Esophagus squamous epithelium (tissue), 4 donors: ENCODE results near the gene SCAI.

Experiments used
- POLR2A ChIP-seq, 4 donors: fragments of 450-650 bp; IDR thresholded peaks; one replicate each; pipeline ENCODE4 v1.6.1; 2017; ENCODE audit warnings: antibody characterized with exemption in 4 of 4, mild to moderate bottlenecking in 4 of 4, moderate library complexity in 3 of 4
- TF ChIP-seq, protein P1 (sequence below), 6 experiments: fragments of 450-650 bp in 4 of 6; fragments of 200-600 bp in 2 of 6; sonication (generic) in 2 of 6; IDR thresholded peaks; one replicate each; pipeline ENCODE4 v1.5.1; 2016 to 2019; ENCODE audit warnings: antibody characterized with exemption in 6 of 6, mild to moderate bottlenecking in 4 of 6, moderate library complexity in 4 of 6

DNA sequence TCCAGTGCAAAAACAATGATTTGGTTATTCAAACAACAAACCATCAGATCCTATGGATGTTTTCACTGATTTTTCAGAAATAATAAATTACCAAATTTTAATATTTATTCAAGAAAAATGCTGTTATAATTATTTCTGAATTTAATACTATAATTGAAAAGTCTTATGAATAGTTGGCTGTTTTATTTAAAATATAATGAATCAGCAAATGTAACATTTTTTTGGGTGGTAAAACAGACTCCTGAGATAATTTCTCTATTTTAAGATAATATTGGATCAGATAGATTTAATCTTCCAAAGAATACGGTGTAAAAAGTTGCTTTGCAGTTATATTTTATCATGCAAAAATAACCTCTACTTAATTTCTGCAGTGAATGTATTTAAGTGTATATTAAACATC is 197.2 kb downstream of the SCAI start:
- TF ChIP-seq, protein P1, sequence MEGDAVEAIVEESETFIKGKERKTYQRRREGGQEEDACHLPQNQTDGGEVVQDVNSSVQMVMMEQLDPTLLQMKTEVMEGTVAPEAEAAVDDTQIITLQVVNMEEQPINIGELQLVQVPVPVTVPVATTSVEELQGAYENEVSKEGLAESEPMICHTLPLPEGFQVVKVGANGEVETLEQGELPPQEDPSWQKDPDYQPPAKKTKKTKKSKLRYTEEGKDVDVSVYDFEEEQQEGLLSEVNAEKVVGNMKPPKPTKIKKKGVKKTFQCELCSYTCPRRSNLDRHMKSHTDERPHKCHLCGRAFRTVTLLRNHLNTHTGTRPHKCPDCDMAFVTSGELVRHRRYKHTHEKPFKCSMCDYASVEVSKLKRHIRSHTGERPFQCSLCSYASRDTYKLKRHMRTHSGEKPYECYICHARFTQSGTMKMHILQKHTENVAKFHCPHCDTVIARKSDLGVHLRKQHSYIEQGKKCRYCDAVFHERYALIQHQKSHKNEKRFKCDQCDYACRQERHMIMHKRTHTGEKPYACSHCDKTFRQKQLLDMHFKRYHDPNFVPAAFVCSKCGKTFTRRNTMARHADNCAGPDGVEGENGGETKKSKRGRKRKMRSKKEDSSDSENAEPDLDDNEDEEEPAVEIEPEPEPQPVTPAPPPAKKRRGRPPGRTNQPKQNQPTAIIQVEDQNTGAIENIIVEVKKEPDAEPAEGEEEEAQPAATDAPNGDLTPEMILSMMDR (IDR thresholded peaks at IDR 0.05): no peak
- TF ChIP-seq POLR2A (IDR thresholded peaks at IDR 0.05): no peak
